HEK293T (cell line): ENCODE results near the gene LRRC55.

ENCODE experiments used
- BHLHE40 ChIP-seq: fragments of 450-650 bp; IDR thresholded peaks from 2 replicates; pipeline ENCODE4 v1.6.1; 2016; ENCODE audit warnings: mild to moderate bottlenecking, moderate library complexity, borderline replicate concordance
- ELF4 ChIP-seq: fragments of 450-650 bp; IDR thresholded peaks from 2 replicates; pipeline ENCODE4 v1.6.1; 2017; ENCODE audit warnings: antibody characterized with exemption
- FOXA1 ChIP-seq: fragments of 450-650 bp; IDR thresholded peaks from 2 replicates; pipeline ENCODE4 v1.6.1; 2016; ENCODE audit warnings: mild to moderate bottlenecking
- L3MBTL2 ChIP-seq: fragments of 450-650 bp; conservative IDR thresholded peaks from 2 replicates; pipeline ENCODE4 v1.6.1; 2016; ENCODE audit warnings: mild to moderate bottlenecking
- NFRKB ChIP-seq: fragments of 450-650 bp; IDR thresholded peaks from 2 replicates; pipeline ENCODE4 v1.6.1; 2016; ENCODE audit warnings: mild to moderate bottlenecking, moderate library complexity
- SUZ12 ChIP-seq: fragments of 450-650 bp; IDR thresholded peaks from 2 replicates; pipeline ENCODE4 v1.6.1; 2016; ENCODE audit warnings: mild to moderate bottlenecking
- TARDBP ChIP-seq: fragments of 450-650 bp; IDR thresholded peaks from 2 replicates; pipeline ENCODE4 v1.6.1; 2016

GRCh38 chr11:57203359-57203758 is 21.6 kb downstream of the LRRC55 start:
- TF ChIP-seq FOXA1 (no peak), L3MBTL2 (no peak), BHLHE40 (no peak), NFRKB (no peak), TARDBP (no peak), SUZ12 (no peak), ELF4 (no peak)
